Spleen (tissue), 11 donors: ENCODE data around the gene ATP8A2. TPM values are rescaled to one million over a fixed set of nuclear protein-coding genes. Genes with fewer than 3 reads are reported as not detected.

Experiments
- DNase-seq: peaks from one replicate; pipeline ENCODE4 v3.0.0-alpha.2; 2020
- H3K27ac ChIP-seq, 8 donors: fragments of 200-600 bp; sonication (generic) in 7 of 8; 1 replicate in 4 of 8; 2 replicates in 4 of 8; pipeline versions ENCODE4 v1.5.0 to v1.8.0; 2016 to 2021; ENCODE audit warnings: inconsistent platforms in 4 of 8, mild to moderate bottlenecking in 4 of 8, moderate library complexity in 1 of 8
- H3K27me3 ChIP-seq, 7 donors: fragments of 200-600 bp; sonication (generic) in 6 of 7; replicated peaks in 1 of 7; 1 replicate in 4 of 7; 2 replicates in 3 of 7; pipeline versions ENCODE4 v1.5.0 to v1.8.0; 2016 to 2021; ENCODE audit warnings: inconsistent platforms in 3 of 7, mild to moderate bottlenecking in 1 of 7
- H3K36me3 ChIP-seq, 6 donors: fragments of 200-600 bp; sonication (generic) in 5 of 6; 1 replicate in 4 of 6; 2 replicates in 2 of 6; pipeline versions ENCODE4 v1.5.0 to v1.8.0; 2016 to 2021; ENCODE audit warnings: inconsistent platforms in 2 of 6
- H3K4me1 ChIP-seq, 6 donors: fragments of 200-600 bp; sonication (generic) in 5 of 6; 1 replicate in 3 of 6; 2 replicates in 3 of 6; pipeline versions ENCODE4 v1.5.0 to v1.8.0; 2016 to 2021; ENCODE audit warnings: inconsistent platforms in 3 of 6
- H3K4me3 ChIP-seq, 8 donors: fragments of 200-600 bp; sonication (generic) in 7 of 8; 1 replicate in 4 of 8; 2 replicates in 4 of 8; pipeline versions ENCODE4 v1.5.0 to v1.8.0; 2016 to 2021; ENCODE audit warnings: inconsistent platforms in 4 of 8, mild to moderate bottlenecking in 4 of 8, moderate library complexity in 2 of 8
- H3K9me3 ChIP-seq, 8 donors: fragments of 200-600 bp; sonication (generic) in 7 of 8; 1 replicate in 4 of 8; 2 replicates in 4 of 8; pipeline versions ENCODE4 v1.5.0 to v1.8.0; 2016 to 2021; ENCODE audit warnings: inconsistent platforms in 4 of 8
- POLR2A ChIP-seq, 3 donors: fragments of 450-650 bp; IDR thresholded peaks; one replicate each; pipeline ENCODE4 v1.5.1; 2017; ENCODE audit warnings: antibody characterized with exemption in 3 of 3, mild to moderate bottlenecking in 1 of 3
- POLR2AphosphoS5 ChIP-seq, 3 donors: sonication (generic); formaldehyde crosslinking; IDR thresholded peaks; one replicate each; pipeline ENCODE4 v1.5.1; 2017; ENCODE audit warnings: antibody characterized with exemption in 3 of 3
- WGBS, 5 donors: extraction: QIAGEN DNeasy Blood & Tissue Kit in 3 of 5; methylation state at CpG; one replicate each; pipeline versions ENCODE4 v1.1.5 to v1.1.7; 2013 to 2018; 5-methylcytosine and 5-hydroxymethylcytosine counted together
- intact Hi-C: fragments of 100-400 bp; cut with DNase I; formaldehyde crosslinking; loops from one replicate; pipeline ENCODE4 v1.15.0; 2023; ENCODE audit warnings: low total_unique reads
- polyA plus RNA-seq, 3 donors: library from polyadenylated mRNA; stranded (reverse); fragments of 200-250 nt; gene quantifications; one replicate each; pipeline ENCODE4 v1.2.1, GENCODE V29; 2013
- total RNA-seq, 7 donors: library from RNA; depleted of rRNA in 3 of 7; stranded (reverse); fragments of >200 nt in 3 of 7; fragmentation: NEBNext Ultra II Directional in 4 of 7; extraction: Animal tissue kit (Norgen Biotek cat#: 25700) in 4 of 7; gene quantifications; one replicate each; pipeline versions ENCODE4 v1.1.0 to v1.2.1, GENCODE V29; 2016 to 2021
- TF ChIP-seq, protein P1 (sequence below), 11 experiments: fragments of 200-600 bp in 7 of 11; fragments of 450-650 bp in 4 of 11; sonication (generic) in 4 of 11; IDR thresholded peaks in 8 of 11; conservative IDR thresholded peaks in 3 of 11; 1 replicate in 7 of 11; 2 replicates in 4 of 11; pipeline versions ENCODE4 v1.4.0 to v1.8.0; 2016 to 2021; ENCODE audit warnings: antibody characterized with exemption in 11 of 11, inconsistent platforms in 4 of 11, mild to moderate bottlenecking in 1 of 11
- donor health status: healthy with polysubstance abuse.
- donor health status: DM: no; HTN: no; CAD: no; lungs with moderate emphysema.
- donor health status: DM: no; HTN: no; CAD: no.
- donor health status: Bipolar disorder and iron deficiency.
- donor health status: healthy.
- donor health status: DM: no; HTN: no; CAD: no.
- donor health status: DM: yes; HTN: yes; CAD: no.

The ATP8A2 gene
- total and polyA plus RNA-seq, 10 donors: 0.09 to 0.46 (median 0.25) TPM

DNA sequence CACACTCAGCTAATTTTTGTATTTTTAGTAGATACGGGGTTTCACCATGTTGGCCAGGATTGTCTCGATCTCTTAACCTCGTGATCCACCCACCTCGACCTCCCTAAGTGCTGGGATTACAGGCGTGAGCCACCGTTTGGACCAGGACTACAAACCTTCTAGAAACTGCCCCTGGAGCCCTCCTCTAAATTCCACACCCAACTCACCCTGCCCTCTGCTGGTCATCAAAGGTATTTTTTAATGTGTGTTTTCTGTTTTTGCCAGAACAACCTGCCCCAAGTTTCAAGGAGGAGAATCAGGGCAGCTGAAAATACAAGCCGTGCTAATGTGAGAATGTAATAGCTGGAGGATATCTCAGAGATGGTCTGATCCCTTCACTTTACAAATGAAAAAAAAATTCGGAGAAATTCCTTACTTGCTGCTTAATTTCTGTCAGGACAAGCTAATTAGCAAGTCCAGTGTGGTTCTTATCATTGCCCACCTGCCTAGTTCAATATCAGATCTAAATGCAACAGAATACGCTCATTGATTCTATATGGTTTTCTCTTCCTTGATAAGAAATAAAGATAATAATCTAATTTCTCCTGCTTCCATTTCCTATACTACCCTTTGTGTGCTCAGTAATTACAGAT, 4.1 kb downstream of the ATP8A2 start:
- H3K4me1 ChIP-seq: peaks cover 4 to 17% (median 9%) of the 10 kb centered on the region in 6 donors
- TF ChIP-seq, protein P1, sequence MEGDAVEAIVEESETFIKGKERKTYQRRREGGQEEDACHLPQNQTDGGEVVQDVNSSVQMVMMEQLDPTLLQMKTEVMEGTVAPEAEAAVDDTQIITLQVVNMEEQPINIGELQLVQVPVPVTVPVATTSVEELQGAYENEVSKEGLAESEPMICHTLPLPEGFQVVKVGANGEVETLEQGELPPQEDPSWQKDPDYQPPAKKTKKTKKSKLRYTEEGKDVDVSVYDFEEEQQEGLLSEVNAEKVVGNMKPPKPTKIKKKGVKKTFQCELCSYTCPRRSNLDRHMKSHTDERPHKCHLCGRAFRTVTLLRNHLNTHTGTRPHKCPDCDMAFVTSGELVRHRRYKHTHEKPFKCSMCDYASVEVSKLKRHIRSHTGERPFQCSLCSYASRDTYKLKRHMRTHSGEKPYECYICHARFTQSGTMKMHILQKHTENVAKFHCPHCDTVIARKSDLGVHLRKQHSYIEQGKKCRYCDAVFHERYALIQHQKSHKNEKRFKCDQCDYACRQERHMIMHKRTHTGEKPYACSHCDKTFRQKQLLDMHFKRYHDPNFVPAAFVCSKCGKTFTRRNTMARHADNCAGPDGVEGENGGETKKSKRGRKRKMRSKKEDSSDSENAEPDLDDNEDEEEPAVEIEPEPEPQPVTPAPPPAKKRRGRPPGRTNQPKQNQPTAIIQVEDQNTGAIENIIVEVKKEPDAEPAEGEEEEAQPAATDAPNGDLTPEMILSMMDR (IDR thresholded peaks at IDR 0.05 in 8 of 11, conservative IDR thresholded peaks at IDR 0.05 in 3 of 11): peak; percentile 14 to 65 (median 59)
- TF ChIP-seq POLR2A (IDR thresholded peaks at IDR 0.05): no peak
- H3K4me3 ChIP-seq: no peak overlapping the region
- intact Hi-C loops: loop anchor here (10.0 kb wide), 2 partner anchors 141 to 371 kb away; no protein-coding TSS in a partner anchor
- DNase-seq: no peak
- H3K27me3 ChIP-seq: peaks cover 5 to 54% (median 43%) of the 10 kb centered on the region in 7 donors
- no peaks in the 10 kb centered on the region for H3K36me3 ChIP-seq
- no peak overlapping the region for H3K27ac ChIP-seq
- H3K9me3 ChIP-seq: no peaks in the 10 kb centered on the region
- 30 to 40% (median 34%) methylated on average over 9 of the region's 9 CpGs for WGBS, 5 donors

GRCh38 chr13:25377244-25377962, 5.6 kb downstream of the ATP8A2 start:
- Histone ChIP-seq H3K4me1 (peaks cover under 1 to 7% (median 3%) of the 10 kb centered on the region in 6 donors), H3K27ac (no peak overlapping the region), H3K36me3 (no peaks in the 10 kb centered on the region), H3K4me3 (no peak overlapping the region), H3K9me3 (no peaks in the 10 kb centered on the region), H3K27me3 (peaks cover 3 to 46% (median 32%) of the 10 kb centered on the region in 7 donors)
- intact Hi-C loops: loop anchor here (10.0 kb wide), 2 partner anchors 143 to 373 kb away; no protein-coding TSS in a partner anchor
- 76 to 93% (median 81%) methylated on average over 7 of the region's 7 CpGs for WGBS, 5 donors
- DNase-seq: no peak
- no peak for TF ChIP-seq POLR2AphosphoS5 (IDR thresholded peaks at IDR 0.05)

GRCh38 chr13:25378528-25378927, 6.8 kb downstream of the ATP8A2 start:
- Histone ChIP-seq H3K9me3 (no peaks in the 10 kb centered on the region), H3K27ac (no peak overlapping the region), H3K27me3 (peaks cover 0 to 42% (median 21%) of the 10 kb centered on the region in 7 donors), H3K4me1 (no peaks in the 10 kb centered on the region), H3K36me3 (no peaks in the 10 kb centered on the region), H3K4me3 (no peak overlapping the region)
- intact Hi-C loops: loop anchor here (10.0 kb wide), 2 partner anchors 144 to 374 kb away; no protein-coding TSS in a partner anchor
- 74 to 86% (median 75%) methylated on average over 5 of the region's 5 CpGs for WGBS, 5 donors
- DNase-seq: no peak
- TF ChIP-seq POLR2A (IDR thresholded peaks at IDR 0.05) (no peak), POLR2AphosphoS5 (IDR thresholded peaks at IDR 0.05) (no peak)
- TF ChIP-seq, protein P1 (IDR thresholded peaks at IDR 0.05 in 8 of 11, conservative IDR thresholded peaks at IDR 0.05 in 3 of 11): no peak

- Histone ChIP-seq H3K36me3 (no peaks in the 10 kb centered on the region), H3K4me3 (no peak overlapping the region), H3K9me3 (no peaks in the 10 kb centered on the region), H3K27me3 (peaks cover 0 to 42% (median 18%) of the 10 kb centered on the region in 7 donors), H3K4me1 (no peaks in the 10 kb centered on the region), H3K27ac (no peak overlapping the region)
- intact Hi-C loops: loop anchor here (10.0 kb wide), 2 partner anchors 144 to 374 kb away; no protein-coding TSS in a partner anchor
- WGBS, 5 donors: 50 to 68% (median 55%) methylated on average over 1 of the region's 1 CpG
- TF ChIP-seq POLR2AphosphoS5 (IDR thresholded peaks at IDR 0.05) (no peak), POLR2A (IDR thresholded peaks at IDR 0.05) (no peak)
- TF ChIP-seq, protein P1 (IDR thresholded peaks at IDR 0.05 in 8 of 11, conservative IDR thresholded peaks at IDR 0.05 in 3 of 11): no peak
- DNase-seq: no peak
Observed at GRCh38 chr13:25379011-25379410, 7.2 kb downstream of the ATP8A2 start.
